Fibroblast of villous mesenchyme (primary cell): ENCODE data around the gene KAZN. TPM values are rescaled to one million over a fixed set of nuclear protein-coding genes. Genes with fewer than 3 reads are reported as not detected.

Experiments used
- DNase-seq: peaks from one replicate; pipeline ENCODE4 v3.0.0-alpha.2; 2010; ENCODE audit warnings: low read depth
- H3K4me3 ChIP-seq: 2 replicates; pipeline ENCODE4 v1.5.1; 2011; ENCODE audit warnings: low read depth, mild to moderate bottlenecking, low read length
- CTCF ChIP-seq: IDR thresholded peaks from 2 replicates; pipeline ENCODE4 v1.5.1; 2012; ENCODE audit warnings: low read depth, mild to moderate bottlenecking, low read length; ENCODE audit not compliant: insufficient read depth
- total RNA-seq: library from RNA; depleted of rRNA; stranded (reverse); fragments of >200 nt; gene quantifications from 2 replicates; pipeline ENCODE4 v1.2.3, GENCODE V29; 2012

Gene KAZN
- total RNA-seq, 1 donor = 8.6 TPM

GRCh38 chr1:15000671-15001070 is 402.2 kb downstream of the KAZN start:
- no peak overlapping the region for H3K4me3 ChIP-seq
- no peak for DNase-seq
- no peak for TF ChIP-seq CTCF

- TF ChIP-seq CTCF = no peak
- no peak for DNase-seq
- H3K4me3 ChIP-seq = no peak overlapping the region
Measured at GRCh38 chr1:15001317-15001915, 402.9 kb downstream of the KAZN start.

- no peak overlapping the region for H3K4me3 ChIP-seq
- TF ChIP-seq CTCF = no peak
- DNase-seq = no peak
Measured at GRCh38 chr1:15002325-15002724, 403.8 kb downstream of the KAZN start.

GRCh38 chr1:15004396-15004795 is 405.9 kb downstream of the KAZN start:
- DNase-seq = no peak
- no peak overlapping the region for H3K4me3 ChIP-seq
- no peak for TF ChIP-seq CTCF

- no peak for TF ChIP-seq CTCF
- DNase-seq = no peak
- H3K4me3 ChIP-seq = no peak overlapping the region
Measured at GRCh38 chr1:15005116-15005515, 406.6 kb downstream of the KAZN start.

- no peak for TF ChIP-seq CTCF
- DNase-seq = no peak
- no peak overlapping the region for H3K4me3 ChIP-seq
Measured at GRCh38 chr1:15007368-15007767, 408.9 kb downstream of the KAZN start.

GRCh38 chr1:15007842-15008241 is 409.4 kb downstream of the KAZN start:
- no peak for TF ChIP-seq CTCF
- no peak for DNase-seq
- no peak overlapping the region for H3K4me3 ChIP-seq
